Thyroid gland (tissue), 4 donors: ENCODE measurements around the gene OR4C12.

ENCODE experiments used
- CTCF ChIP-seq, 6 experiments: fragments of 200-600 bp in 3 of 6; fragments of 450-650 bp in 3 of 6; sonication (generic) in 3 of 6; IDR thresholded peaks; one replicate each; pipeline ENCODE4 v1.5.1; 2016 to 2019; ENCODE audit warnings: antibody characterized with exemption in 6 of 6, mild to moderate bottlenecking in 2 of 6, inconsistent platforms in 1 of 6, moderate library complexity in 1 of 6
- POLR2A ChIP-seq, 2 donors: fragments of 450-650 bp; IDR thresholded peaks; one replicate each; pipeline ENCODE4 v1.6.1; 2017; ENCODE audit warnings: antibody characterized with exemption in 2 of 2, mild to moderate bottlenecking in 2 of 2, moderate library complexity in 1 of 2

GRCh38 chr11:49995565-49995964, 13.2 kb upstream of the OR4C12 start:
- TF ChIP-seq CTCF (IDR thresholded peaks at IDR 0.05) = peak in 1 of 6 experiments; percentile 9
- no peak for TF ChIP-seq POLR2A (IDR thresholded peaks at IDR 0.05)
